K562 (cell line): ENCODE measurements around the gene FIBP. TPM values are rescaled to one million over a fixed set of nuclear protein-coding genes. Genes with fewer than 3 reads are reported as not detected.
A peak's percentile ranks its signal among the peaks of the same experiment; 100 is the strongest.

Source experiments
- ATAC-seq: fragments of 200-7000 bp; cut with Tn5 transposase; 3 replicates; pipeline ENCODE4 v1.9.1; 2020; ENCODE audit warnings: moderate library complexity
- BruUV-seq: library from RNA; stranded (reverse); fragments of 400-500 nt; replicated peaks from 2 replicates; lab custom pipeline; 2021; lab: Mats Ljungman, UMichigan
- CTCF ChIA-PET: fragments of 300-600 bp; formaldehyde crosslinking; extraction: SDS; loops from one replicate; lab custom pipeline; 2021; ENCODE audit warnings: low intra/inter-chr PET ratio; lab: Yijun Ruan, JAX
- POLR2A ChIA-PET: fragments of 300-600, 350-650 bp; sonication (Branson Sonifier 250); formaldehyde crosslinking; extraction: SDS; loops from one replicate; lab custom pipeline; 2021; ENCODE audit warnings: antibody characterized with exemption, inconsistent platforms; lab: Yijun Ruan, JAX
- DNase-seq, 4 experiments: peaks; one replicate each; pipeline versions ENCODE4 v3.0.0 to v3.0.0-alpha.2; 2011 to 2018; ENCODE audit warnings: low spot score in 3 of 4, mixed read lengths in 3 of 4; ENCODE audit errors: extremely low read depth in 1 of 4
- FAIRE-seq: peaks from 2 replicates; lab custom pipeline; 2011; peaks lifted over from hg19 to GRCh38; lab: Jason Lieb, UNC
- H2AFZ ChIP-seq: 2 replicates; pipeline ENCODE4 v1.6.0; 2011; ENCODE audit warnings: low read depth, low read length, control low read depth, inconsistent platforms
- H3K27ac ChIP-seq: fragments of 200-600 bp; 3 replicates; pipeline ENCODE4 v1.8.0; 2011; ENCODE audit warnings: low read depth, mild to moderate bottlenecking, control low read depth, inconsistent platforms, low read length, moderate library complexity, mixed read lengths; ENCODE audit errors: extremely low read depth
- H3K27me3 ChIP-seq, 2 experiments: fragments of 300-600 bp in 1 of 2; 2 replicates in 1 of 2; 3 replicates in 1 of 2; pipeline versions ENCODE4 v1.6.0 to v1.8.0; 2011; ENCODE audit warnings: inconsistent platforms in 2 of 2, low read length in 2 of 2, mild to moderate bottlenecking in 1 of 2, mixed read lengths in 1 of 2, moderate library complexity in 1 of 2; ENCODE audit not compliant: control insufficient read depth in 2 of 2, insufficient read depth in 2 of 2
- H3K36me3 ChIP-seq: fragments of 300-600 bp; 3 replicates; pipeline ENCODE4 v1.8.0; 2011; ENCODE audit warnings: mild to moderate bottlenecking, low read length, inconsistent platforms; ENCODE audit not compliant: control insufficient read depth, insufficient read depth
- H3K4me1 ChIP-seq, 2 experiments: fragments of 200-600 bp in 1 of 2; replicated peaks in 1 of 2; 2 replicates in 1 of 2; 3 replicates in 1 of 2; pipeline versions ENCODE4 v1.5.1 to v1.8.0; 2011; ENCODE audit warnings: inconsistent platforms in 2 of 2, low read length in 2 of 2, mild to moderate bottlenecking in 1 of 2, mixed read lengths in 1 of 2, moderate library complexity in 1 of 2; ENCODE audit not compliant: control insufficient read depth in 2 of 2, insufficient read depth in 2 of 2
- H3K4me2 ChIP-seq: 2 replicates; pipeline ENCODE4 v1.6.1; 2011; ENCODE audit warnings: low read length, control low read depth, inconsistent platforms, mixed read lengths; ENCODE audit not compliant: insufficient read depth
- H3K4me3 ChIP-seq: fragments of 200-600 bp; sonication (generic), shearing (Covaris generic); 2 replicates; pipeline ENCODE4 v1.5.1; 2016; ENCODE audit warnings: control low read depth, inconsistent platforms
- H3K79me2 ChIP-seq: fragments of 200-600 bp; 3 replicates; pipeline ENCODE4 v1.8.0; 2011; ENCODE audit warnings: low read length, inconsistent platforms; ENCODE audit not compliant: control insufficient read depth, insufficient read depth
- H3K9ac ChIP-seq, 2 experiments: 2 replicates each; pipeline versions ENCODE4 v1.6.0 to v1.6.1; 2011; ENCODE audit warnings: low read depth in 2 of 2, low read length in 2 of 2, control low read depth in 1 of 2, inconsistent platforms in 1 of 2, mild to moderate bottlenecking in 1 of 2, mixed read lengths in 1 of 2; ENCODE audit not compliant: insufficient read depth in 1 of 2
- H3K9me1 ChIP-seq: one replicate; pipeline ENCODE4 v1.6.0; 2011; ENCODE audit warnings: inconsistent platforms, mild to moderate bottlenecking, low read length, moderate library complexity; ENCODE audit not compliant: control insufficient read depth, insufficient read depth
- H3K9me3 ChIP-seq: replicated peaks from 2 replicates; pipeline ENCODE4 v1.5.1; 2011; ENCODE audit warnings: low read depth, low read length, inconsistent platforms; ENCODE audit not compliant: control insufficient read depth, insufficient read depth
- H4K20me1 ChIP-seq: replicated peaks from 2 replicates; pipeline ENCODE4 v1.6.1; 2011; ENCODE audit warnings: low read length, inconsistent platforms, mixed read lengths; ENCODE audit not compliant: control insufficient read depth, insufficient read depth
- BDP1 ChIP-seq: IDR thresholded peaks from 3 replicates; pipeline ENCODE4 v1.6.1; 2011; ENCODE audit not compliant: insufficient read length, insufficient read depth
- EWSR1 ChIP-seq: fragments of 450-650 bp; IDR thresholded peaks from 2 replicates; pipeline ENCODE4 v1.6.1; 2018; ENCODE audit warnings: borderline replicate concordance, mild to moderate bottlenecking, low read depth, moderate library complexity; ENCODE audit not compliant: partially characterized antibody
- GTF2A2 ChIP-seq: IDR thresholded peaks from 2 replicates; pipeline ENCODE4 v1.6.1; 2016; ENCODE audit warnings: mild to moderate bottlenecking, missing genetic modification characterization, missing compliant biosample characterization
- HMG20A ChIP-seq: fragments of 450-650 bp; formaldehyde crosslinking; conservative IDR thresholded peaks from 2 replicates; pipeline ENCODE4 v1.4.0; 2020; ENCODE audit warnings: mild to moderate bottlenecking, mixed read lengths
- MED1 ChIP-seq: sonication (generic); formaldehyde crosslinking; IDR thresholded peaks from 2 replicates; pipeline ENCODE4 v1.8.1; 2023; ENCODE audit warnings: missing genetic modification reagents, borderline replicate concordance
- NCOR1 ChIP-seq: fragments of 450-650 bp; IDR thresholded peaks from 2 replicates; pipeline ENCODE4 v1.6.1; 2016; ENCODE audit warnings: mild to moderate bottlenecking, moderate library complexity
- NONO ChIP-seq, 2 experiments: fragments of 200-400 bp in 1 of 2; fragments of 450-650 bp in 1 of 2; formaldehyde crosslinking in 1 of 2; IDR thresholded peaks; 2 replicates each; pipeline ENCODE4 v1.6.1; 2017; ENCODE audit warnings: low read depth in 2 of 2, mild to moderate bottlenecking in 2 of 2, moderate library complexity in 2 of 2, low read length in 1 of 2
- SIX5 ChIP-seq, 2 experiments: IDR thresholded peaks; 2 replicates each; pipeline ENCODE4 v1.6.1; 2011; ENCODE audit warnings: low read length in 2 of 2, borderline replicate concordance in 1 of 2, low read depth in 1 of 2, mild to moderate bottlenecking in 1 of 2, moderate library complexity in 1 of 2; ENCODE audit not compliant: insufficient read depth in 1 of 2
- SOX6 ChIP-seq: fragments of 450-650 bp; IDR thresholded peaks from 2 replicates; pipeline ENCODE4 v1.6.1; 2014; ENCODE audit warnings: mild to moderate bottlenecking
- WGBS: fragments of 100-300 bp; shearing (Covaris generic); methylation state at CpG from one replicate; pipeline ENCODE4 v1.1.6; 2016; ENCODE audit warnings: low coverage, mixed read lengths; ENCODE audit not compliant: insufficient coverage; ENCODE audit errors: missing lambda C conversion rate; 5-methylcytosine and 5-hydroxymethylcytosine counted together
- in situ Hi-C: fragments of 300-500 bp; cut with MboI; formaldehyde crosslinking; loops from 4 replicates; pipeline ENCODE4 v1.15.0; 2018; ENCODE audit warnings: inconsistent platforms, mixed read lengths
- intact Hi-C: fragments of 100-400 bp; cut with micrococcal nuclease; formaldehyde crosslinking; loops from 2 replicates; pipeline ENCODE4 v1.14.2; 2022
- polyA plus RNA-seq, 8 experiments: library from polyadenylated mRNA; depleted of rRNA in 4 of 8; stranded (reverse) in 5 of 8; unstranded in 3 of 8; fragments of >200 nt; fragmentation: Nextera tagmentation in 2 of 8; fragmentation: Illumina TruSeq in 1 of 8; extraction: Ambion mirVana in 2 of 8; extraction: Trizol in 1 of 8; gene quantifications; 2 replicates each; pipeline versions ENCODE4 v1.2.1 to v1.2.3, GENCODE V29; 2011 to 2014; ENCODE audit warnings: inconsistent platforms in 1 of 8, missing spikeins in 1 of 8
- total RNA-seq, 7 experiments: library from RNA; depleted of rRNA in 6 of 7; stranded (reverse); fragments of >200 nt in 6 of 7; fragmentation: Illumina TruSeq in 2 of 7; extraction: Trizol in 2 of 7; gene quantifications; 2 replicates each; pipeline versions ENCODE4 v1.2.1 to v1.2.3, GENCODE V29; 2011 to 2021; ENCODE audit warnings: low replicate concordance in 1 of 7
- TF ChIP-seq, protein P1 (sequence below): fragments of 450-650 bp; IDR thresholded peaks from 2 replicates; pipeline ENCODE4 v1.6.1; 2016; ENCODE audit warnings: borderline replicate concordance
- TF ChIP-seq, protein P2 (sequence below), 2 experiments: fragments of 450-650 bp; IDR thresholded peaks; 2 replicates each; pipeline ENCODE4 v1.6.1; 2016
- TF ChIP-seq, protein P3 (sequence below): fragments of 250-450 bp; sonication (Bioruptor Pico); IDR thresholded peaks from 2 replicates; pipeline ENCODE4 v1.4.0; 2020; ENCODE audit warnings: mild to moderate bottlenecking, moderate library complexity

The FIBP gene
- total and polyA plus RNA-seq, 9 of the 15 experiments (the other 6 are each of a cell fraction or from before 2014, with no cell fraction given), result 41.2 to 79.2 (median 48.6) TPM

DNA sequence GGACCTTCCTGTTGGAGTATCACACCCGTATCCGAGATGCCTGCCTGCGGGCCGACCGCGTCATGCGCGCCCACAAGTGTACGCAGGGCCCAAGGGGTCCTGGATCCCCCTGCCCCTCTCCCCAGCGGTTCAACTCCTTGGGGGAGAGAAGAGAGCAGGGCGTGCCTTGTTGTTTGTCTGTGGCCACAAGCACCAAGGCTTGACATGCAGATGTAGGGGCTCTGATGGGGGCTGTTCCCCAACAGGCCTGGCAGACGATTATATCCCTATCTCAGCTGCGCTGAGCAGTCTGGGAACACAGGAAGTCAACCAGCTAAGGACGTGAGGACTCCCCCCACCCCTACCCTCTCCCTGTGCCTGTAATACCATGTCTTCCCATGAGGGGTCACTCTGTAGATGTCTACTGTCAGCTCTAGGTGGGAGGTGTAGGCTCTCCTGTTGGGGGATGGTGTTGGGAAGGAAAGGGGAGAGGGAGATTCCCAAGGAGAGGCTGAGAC is 37.1 kb downstream of the FIBP start:
- H3K9ac ChIP-seq, result no peak overlapping the region
- DNase-seq, result peak; percentile 53 to 75 (median 66)
- H3K4me2 ChIP-seq, result no peak overlapping the region
- in situ Hi-C loops, result no loop called here
- peak; percentile 60 for ATAC-seq
- ChIA-PET CTCF (no interaction called here), POLR2A (interaction anchor here (0.5 to 5.9 kb wide), 19 partner anchors 8 to 1470 kb away, joined by 3 to 67 read pairs (median 4); partner anchors contain the start of genes CFL1, FIBP, MALAT1 and MUS81)
- no peaks in the 10 kb centered on the region for H3K27me3 ChIP-seq
- H3K9me3 ChIP-seq, result peaks cover 7% of the 10 kb centered on the region; the same call in 1 of the 2 replicates
- peaks cover 27% of the 10 kb centered on the region for H3K79me2 ChIP-seq
- H3K4me3 ChIP-seq, result no peak overlapping the region
- no peak overlapping the region for H2AFZ ChIP-seq
- FAIRE-seq, result peak; percentile 44
- peaks cover 9% of the 10 kb centered on the region for H4K20me1 ChIP-seq
- H3K27ac ChIP-seq, result no peak overlapping the region
- H3K4me1 ChIP-seq, result peaks cover under 1 to 31% of the 10 kb centered on the region in 2 experiments; a peak in 3 of 5 replicates
- intact Hi-C loops, result no loop called here
- peaks cover 49% of the 10 kb centered on the region for H3K36me3 ChIP-seq
- 68% methylated on average over 8 of the region's 14 CpGs for WGBS
- H3K9me1 ChIP-seq, result peaks cover 8% of the 10 kb centered on the region
- BruUV-seq, result no TSS peak
- TF ChIP-seq, protein P1, sequence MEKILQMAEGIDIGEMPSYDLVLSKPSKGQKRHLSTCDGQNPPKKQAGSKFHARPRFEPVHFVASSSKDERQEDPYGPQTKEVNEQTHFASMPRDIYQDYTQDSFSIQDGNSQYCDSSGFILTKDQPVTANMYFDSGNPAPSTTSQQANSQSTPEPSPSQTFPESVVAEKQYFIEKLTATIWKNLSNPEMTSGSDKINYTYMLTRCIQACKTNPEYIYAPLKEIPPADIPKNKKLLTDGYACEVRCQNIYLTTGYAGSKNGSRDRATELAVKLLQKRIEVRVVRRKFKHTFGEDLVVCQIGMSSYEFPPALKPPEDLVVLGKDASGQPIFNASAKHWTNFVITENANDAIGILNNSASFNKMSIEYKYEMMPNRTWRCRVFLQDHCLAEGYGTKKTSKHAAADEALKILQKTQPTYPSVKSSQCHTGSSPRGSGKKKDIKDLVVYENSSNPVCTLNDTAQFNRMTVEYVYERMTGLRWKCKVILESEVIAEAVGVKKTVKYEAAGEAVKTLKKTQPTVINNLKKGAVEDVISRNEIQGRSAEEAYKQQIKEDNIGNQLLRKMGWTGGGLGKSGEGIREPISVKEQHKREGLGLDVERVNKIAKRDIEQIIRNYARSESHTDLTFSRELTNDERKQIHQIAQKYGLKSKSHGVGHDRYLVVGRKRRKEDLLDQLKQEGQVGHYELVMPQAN, result no peak
- TF ChIP-seq, protein P2, sequence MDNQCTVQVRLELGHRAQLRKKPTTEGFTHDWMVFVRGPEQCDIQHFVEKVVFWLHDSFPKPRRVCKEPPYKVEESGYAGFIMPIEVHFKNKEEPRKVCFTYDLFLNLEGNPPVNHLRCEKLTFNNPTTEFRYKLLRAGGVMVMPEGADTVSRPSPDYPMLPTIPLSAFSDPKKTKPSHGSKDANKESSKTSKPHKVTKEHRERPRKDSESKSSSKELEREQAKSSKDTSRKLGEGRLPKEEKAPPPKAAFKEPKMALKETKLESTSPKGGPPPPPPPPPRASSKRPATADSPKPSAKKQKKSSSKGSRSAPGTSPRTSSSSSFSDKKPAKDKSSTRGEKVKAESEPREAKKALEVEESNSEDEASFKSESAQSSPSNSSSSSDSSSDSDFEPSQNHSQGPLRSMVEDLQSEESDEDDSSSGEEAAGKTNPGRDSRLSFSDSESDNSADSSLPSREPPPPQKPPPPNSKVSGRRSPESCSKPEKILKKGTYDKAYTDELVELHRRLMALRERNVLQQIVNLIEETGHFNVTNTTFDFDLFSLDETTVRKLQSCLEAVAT (IDR thresholded peaks at IDR 0.05), result no peak
- TF ChIP-seq GTF2A2 (tag) (no peak), SOX6 (no peak), NCOR1 (no peak), MED1 (CRISPR knock-in tag) (no peak), HMG20A (CRISPR knock-in tag) (no peak), NONO (IDR thresholded peaks at IDR 0.05; ENCODE audit: low read depth in 2 of 2, low read length in 1 of 2) (no peak), EWSR1 (no peak), SIX5 (IDR thresholded peaks at IDR 0.05; ENCODE audit: borderline replicate concordance in 1 of 2, insufficient read depth in 1 of 2, low read depth in 1 of 2, low read length in 2 of 2) (no peak), BDP1 (no peak)
- TF ChIP-seq, protein P3, sequence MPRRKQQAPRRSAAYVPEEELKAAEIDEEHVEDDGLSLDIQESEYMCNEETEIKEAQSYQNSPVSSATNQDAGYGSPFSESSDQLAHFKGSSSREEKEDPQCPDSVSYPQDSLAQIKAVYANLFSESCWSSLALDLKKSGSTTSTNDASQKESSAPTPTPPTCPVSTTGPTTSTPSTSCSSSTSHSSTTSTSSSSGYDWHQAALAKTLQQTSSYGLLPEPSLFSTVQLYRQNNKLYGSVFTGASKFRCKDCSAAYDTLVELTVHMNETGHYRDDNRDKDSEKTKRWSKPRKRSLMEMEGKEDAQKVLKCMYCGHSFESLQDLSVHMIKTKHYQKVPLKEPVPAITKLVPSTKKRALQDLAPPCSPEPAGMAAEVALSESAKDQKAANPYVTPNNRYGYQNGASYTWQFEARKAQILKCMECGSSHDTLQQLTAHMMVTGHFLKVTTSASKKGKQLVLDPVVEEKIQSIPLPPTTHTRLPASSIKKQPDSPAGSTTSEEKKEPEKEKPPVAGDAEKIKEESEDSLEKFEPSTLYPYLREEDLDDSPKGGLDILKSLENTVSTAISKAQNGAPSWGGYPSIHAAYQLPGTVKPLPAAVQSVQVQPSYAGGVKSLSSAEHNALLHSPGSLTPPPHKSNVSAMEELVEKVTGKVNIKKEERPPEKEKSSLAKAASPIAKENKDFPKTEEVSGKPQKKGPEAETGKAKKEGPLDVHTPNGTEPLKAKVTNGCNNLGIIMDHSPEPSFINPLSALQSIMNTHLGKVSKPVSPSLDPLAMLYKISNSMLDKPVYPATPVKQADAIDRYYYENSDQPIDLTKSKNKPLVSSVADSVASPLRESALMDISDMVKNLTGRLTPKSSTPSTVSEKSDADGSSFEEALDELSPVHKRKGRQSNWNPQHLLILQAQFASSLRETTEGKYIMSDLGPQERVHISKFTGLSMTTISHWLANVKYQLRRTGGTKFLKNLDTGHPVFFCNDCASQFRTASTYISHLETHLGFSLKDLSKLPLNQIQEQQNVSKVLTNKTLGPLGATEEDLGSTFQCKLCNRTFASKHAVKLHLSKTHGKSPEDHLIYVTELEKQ (CRISPR knock-in tag), result no peak
